H9 (cell line): Measurements from ENCODE around the gene UPK3A. TPM values are rescaled to one million over a fixed set of nuclear protein-coding genes. Genes with fewer than 3 reads are reported as not detected.

Experiments
- DNase-seq: peaks from one replicate; pipeline ENCODE4 v3.0.0-alpha.2; 2017
- H2AFZ ChIP-seq: one replicate; pipeline ENCODE4 v1.6.1; 2013; ENCODE audit warnings: mild to moderate bottlenecking, low read length, control low read depth, moderate library complexity
- H2AK5ac ChIP-seq: 2 replicates; pipeline ENCODE4 v1.6.1; 2013; ENCODE audit warnings: low read length, control low read depth, mixed read lengths; ENCODE audit not compliant: insufficient read length
- H2BK120ac ChIP-seq: one replicate; pipeline ENCODE4 v1.6.1; 2013; ENCODE audit warnings: low read depth, mild to moderate bottlenecking, low read length, control low read depth, inconsistent platforms; ENCODE audit not compliant: poor library complexity, severe bottlenecking
- H2BK12ac ChIP-seq: 2 replicates; pipeline ENCODE4 v1.6.1; 2013; ENCODE audit warnings: low read length, control low read depth, mixed read lengths, low read depth; ENCODE audit not compliant: insufficient read length
- H2BK15ac ChIP-seq: 2 replicates; pipeline ENCODE4 v1.6.1; 2013; ENCODE audit warnings: low read depth, low read length, control low read depth
- H2BK20ac ChIP-seq: one replicate; pipeline ENCODE4 v1.6.1; 2013; ENCODE audit warnings: low read depth, mild to moderate bottlenecking, low read length, control low read depth, inconsistent platforms; ENCODE audit not compliant: poor library complexity, severe bottlenecking
- H2BK5ac ChIP-seq: 2 replicates; pipeline ENCODE4 v1.6.1; 2013; ENCODE audit warnings: low read length, control low read depth, mixed read lengths; ENCODE audit not compliant: insufficient read length
- H3K14ac ChIP-seq: 2 replicates; pipeline ENCODE4 v1.6.1; 2013; ENCODE audit warnings: low read length, control low read depth; ENCODE audit not compliant: insufficient read depth
- H3K18ac ChIP-seq: 2 replicates; pipeline ENCODE4 v1.6.1; 2013; ENCODE audit warnings: low read depth, mild to moderate bottlenecking, mixed read lengths, low read length, control low read depth; ENCODE audit not compliant: insufficient read length
- H3K23ac ChIP-seq: 2 replicates; pipeline ENCODE4 v1.6.1; 2013; ENCODE audit warnings: low read length, control low read depth, mixed read lengths, low read depth; ENCODE audit not compliant: insufficient read length
- H3K23me2 ChIP-seq: 2 replicates; pipeline ENCODE4 v1.6.1; 2013; ENCODE audit warnings: low read depth, mild to moderate bottlenecking, mixed read lengths, low read length, control low read depth; ENCODE audit not compliant: insufficient read length, poor library complexity, severe bottlenecking
- H3K27ac ChIP-seq: 2 replicates; pipeline ENCODE4 v1.5.1; 2013; ENCODE audit warnings: low read length, control low read depth, mixed read lengths, low read depth; ENCODE audit not compliant: insufficient read length
- H3K27me3 ChIP-seq: 2 replicates; pipeline ENCODE4 v1.6.1; 2013; ENCODE audit warnings: low read length, control low read depth, inconsistent platforms; ENCODE audit not compliant: insufficient read depth
- H3K4ac ChIP-seq: 2 replicates; pipeline ENCODE4 v1.6.1; 2013; ENCODE audit warnings: low read depth, mild to moderate bottlenecking, control low read depth, inconsistent platforms, low read length, moderate library complexity
- H3K4me1 ChIP-seq: 2 replicates; pipeline ENCODE4 v1.6.1; 2013; ENCODE audit warnings: low read length, control low read depth, inconsistent platforms; ENCODE audit not compliant: insufficient read depth
- H3K4me2 ChIP-seq: 2 replicates; pipeline ENCODE4 v1.6.1; 2013; ENCODE audit warnings: low read length, control low read depth, mixed read lengths; ENCODE audit not compliant: insufficient read length, insufficient read depth
- H3K56ac ChIP-seq: 2 replicates; pipeline ENCODE4 v1.6.1; 2013; ENCODE audit warnings: low read depth, mild to moderate bottlenecking, mixed read lengths, low read length, control low read depth; ENCODE audit not compliant: insufficient read length
- H3K79me1 ChIP-seq: 2 replicates; pipeline ENCODE4 v1.6.1; 2013; ENCODE audit warnings: low read depth, mild to moderate bottlenecking, moderate library complexity, low read length, control low read depth, inconsistent platforms; ENCODE audit not compliant: insufficient read depth, poor library complexity, severe bottlenecking
- H3K79me2 ChIP-seq: 2 replicates; pipeline ENCODE4 v1.6.1; 2013; ENCODE audit warnings: low read length, control low read depth, inconsistent platforms; ENCODE audit not compliant: insufficient read depth
- H3K9ac ChIP-seq: 2 replicates; pipeline ENCODE4 v1.6.1; 2013; ENCODE audit warnings: low read length, control low read depth, mixed read lengths; ENCODE audit not compliant: insufficient read length; ENCODE audit errors: extremely low read depth
- H3K9me3 ChIP-seq: one replicate; pipeline ENCODE4 v1.6.1; 2013; ENCODE audit warnings: low read depth, low read length, inconsistent platforms; ENCODE audit not compliant: control insufficient read depth
- H3T11ph ChIP-seq: one replicate; pipeline ENCODE4 v1.6.1; 2013; ENCODE audit warnings: mild to moderate bottlenecking, low read length, control low read depth, inconsistent platforms
- H4K20me1 ChIP-seq: one replicate; pipeline ENCODE4 v1.6.1; 2013; ENCODE audit not compliant: control insufficient read depth, insufficient read length, insufficient read depth
- H4K5ac ChIP-seq: 2 replicates; pipeline ENCODE4 v1.6.1; 2013; ENCODE audit warnings: low read depth, mild to moderate bottlenecking, mixed read lengths, low read length, control low read depth; ENCODE audit not compliant: insufficient read length
- H4K8ac ChIP-seq: replicated peaks from 2 replicates; pipeline ENCODE4 v1.6.1; 2013; ENCODE audit warnings: low read length, control low read depth, mixed read lengths, low read depth; ENCODE audit not compliant: insufficient read length
- H4K91ac ChIP-seq: 2 replicates; pipeline ENCODE4 v1.6.1; 2013; ENCODE audit warnings: low read depth, mild to moderate bottlenecking, moderate library complexity, mixed read lengths, low read length, control low read depth; ENCODE audit not compliant: insufficient read length
- H3K27ac Mint-ChIP-seq, 3 experiments: 2 replicates in 2 of 3; 3 replicates in 1 of 3; pipeline ENCODE4 v1.8.0; 2020 to 2021; ENCODE audit warnings: mixed read lengths in 3 of 3, mild to moderate bottlenecking in 1 of 3, moderate library complexity in 1 of 3
- H3K27me3 Mint-ChIP-seq: 2 replicates; pipeline ENCODE4 v1.8.0; 2021; ENCODE audit warnings: low read depth, mild to moderate bottlenecking, moderate library complexity, mixed read lengths
- H3K36me3 Mint-ChIP-seq, 3 experiments: 2 replicates in 2 of 3; 3 replicates in 1 of 3; pipeline ENCODE4 v1.8.0; 2020 to 2021; ENCODE audit warnings: low read depth in 3 of 3, mixed read lengths in 3 of 3; ENCODE audit not compliant: insufficient read depth in 1 of 3
- H3K4me1 Mint-ChIP-seq, 2 experiments: 2 replicates each; pipeline ENCODE4 v1.8.0; 2020; ENCODE audit warnings: mixed read lengths in 2 of 2
- H3K4me3 Mint-ChIP-seq, 2 experiments: 2 replicates in 1 of 2; 3 replicates in 1 of 2; pipeline ENCODE4 v1.8.0; 2020 to 2021; ENCODE audit warnings: mild to moderate bottlenecking in 2 of 2, mixed read lengths in 2 of 2, moderate library complexity in 1 of 2
- H3K9me3 Mint-ChIP-seq, 2 experiments: 2 replicates in 1 of 2; 3 replicates in 1 of 2; pipeline ENCODE4 v1.8.0; 2020; ENCODE audit warnings: mild to moderate bottlenecking in 2 of 2, mixed read lengths in 2 of 2, moderate library complexity in 1 of 2
- WGBS: extraction: QIAGEN DNeasy Blood & Tissue Kit; methylation state at CpG from one replicate; pipeline ENCODE4 v1.1.7; 2013; ENCODE audit warnings: missing lambda C conversion rate, low lambda C conversion rate, mixed read lengths; ENCODE audit not compliant: insufficient read length; ENCODE audit errors: extremely low coverage; 5-methylcytosine and 5-hydroxymethylcytosine counted together
- total RNA-seq: library from RNA; stranded (reverse); gene quantifications from 2 replicates; pipeline ENCODE4 v1.2.1, GENCODE V29; 2021
- TF ChIP-seq, protein P1 (sequence below): fragments of 200-600 bp; sonication (generic); conservative IDR thresholded peaks from 3 replicates; pipeline ENCODE4 v1.8.0; 2021; ENCODE audit warnings: antibody characterized with exemption, mild to moderate bottlenecking

The UPK3A gene
- total RNA-seq, 1 experiment from 2014 or later, result not detected

DNA sequence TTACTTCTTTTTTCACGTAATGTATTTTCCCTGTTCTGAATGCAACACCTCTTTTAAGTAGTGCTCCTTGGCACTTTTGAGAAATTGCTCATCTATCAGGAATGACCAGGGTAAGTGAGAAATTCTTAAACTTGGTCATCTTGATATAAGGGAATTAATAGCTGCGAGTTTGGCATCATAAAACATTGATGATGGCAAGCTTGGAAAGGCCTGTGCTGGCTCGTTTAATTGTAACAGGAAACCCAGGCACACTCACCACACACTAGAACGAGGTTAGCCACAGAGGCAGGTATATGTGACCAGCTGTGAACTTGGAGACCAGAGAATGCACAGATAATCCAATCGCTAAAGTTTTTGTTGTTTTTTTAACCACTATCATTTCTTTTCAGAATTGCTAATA lies 49.3 kb downstream of the UPK3A start:
- H2AK5ac ChIP-seq, result no peak overlapping the region
- Mint-ChIP-seq H3K27ac (no peak overlapping the region; a peak in 1 of 7 replicates), H3K9me3 (no peaks in the 10 kb centered on the region; a peak in 1 of 5 replicates), H3K4me3 (no peak overlapping the region), H3K36me3 (peaks cover 6 to 79% (median 60%) of the 10 kb centered on the region in 3 experiments; a peak in 6 of 7 replicates), H3K27me3 (no peaks in the 10 kb centered on the region), H3K4me1 (0 out of 4 replicates have a peak, but pooled peaks cover 0 to 2% of the 10 kb centered on the region in 2 experiments)
- no peaks in the 10 kb centered on the region for H3K79me1 ChIP-seq
- TF ChIP-seq, protein P1, sequence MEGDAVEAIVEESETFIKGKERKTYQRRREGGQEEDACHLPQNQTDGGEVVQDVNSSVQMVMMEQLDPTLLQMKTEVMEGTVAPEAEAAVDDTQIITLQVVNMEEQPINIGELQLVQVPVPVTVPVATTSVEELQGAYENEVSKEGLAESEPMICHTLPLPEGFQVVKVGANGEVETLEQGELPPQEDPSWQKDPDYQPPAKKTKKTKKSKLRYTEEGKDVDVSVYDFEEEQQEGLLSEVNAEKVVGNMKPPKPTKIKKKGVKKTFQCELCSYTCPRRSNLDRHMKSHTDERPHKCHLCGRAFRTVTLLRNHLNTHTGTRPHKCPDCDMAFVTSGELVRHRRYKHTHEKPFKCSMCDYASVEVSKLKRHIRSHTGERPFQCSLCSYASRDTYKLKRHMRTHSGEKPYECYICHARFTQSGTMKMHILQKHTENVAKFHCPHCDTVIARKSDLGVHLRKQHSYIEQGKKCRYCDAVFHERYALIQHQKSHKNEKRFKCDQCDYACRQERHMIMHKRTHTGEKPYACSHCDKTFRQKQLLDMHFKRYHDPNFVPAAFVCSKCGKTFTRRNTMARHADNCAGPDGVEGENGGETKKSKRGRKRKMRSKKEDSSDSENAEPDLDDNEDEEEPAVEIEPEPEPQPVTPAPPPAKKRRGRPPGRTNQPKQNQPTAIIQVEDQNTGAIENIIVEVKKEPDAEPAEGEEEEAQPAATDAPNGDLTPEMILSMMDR, result no peak
- no peak overlapping the region for H3K18ac ChIP-seq
- no peak overlapping the region for H3K27ac ChIP-seq
- H3K9ac ChIP-seq, result no peak overlapping the region
- H2AFZ ChIP-seq, result no peak overlapping the region
- no peak overlapping the region for H2BK12ac ChIP-seq
- no peak overlapping the region for H3K4ac ChIP-seq
- no peak overlapping the region for H2BK20ac ChIP-seq
- no peaks in the 10 kb centered on the region for H4K20me1 ChIP-seq
- no peaks in the 10 kb centered on the region for H3K27me3 ChIP-seq
- no peak overlapping the region for H4K91ac ChIP-seq
- H3K4me2 ChIP-seq, result no peak overlapping the region
- no peaks in the 10 kb centered on the region for H3K79me2 ChIP-seq
- no peak for DNase-seq
- no peaks in the 10 kb centered on the region for H3K4me1 ChIP-seq
- no peaks in the 10 kb centered on the region for H3K9me3 ChIP-seq
- no peak overlapping the region for H2BK15ac ChIP-seq
- no peaks in the 10 kb centered on the region for H3K23me2 ChIP-seq
- no peak overlapping the region for H4K8ac ChIP-seq
- H4K5ac ChIP-seq, result no peak overlapping the region
- no peak overlapping the region for H3T11ph ChIP-seq
- H3K23ac ChIP-seq, result no peak overlapping the region
- no peak overlapping the region for H3K56ac ChIP-seq
- H2BK5ac ChIP-seq, result no peak overlapping the region
- H3K14ac ChIP-seq, result no peak overlapping the region
- WGBS, result no CpG with 5 or more reads among the region's 5 CpGs
- no peak overlapping the region for H2BK120ac ChIP-seq
